Testis (tissue), 3 donors: ENCODE results near the gene QPRT. TPM values are rescaled to one million over a fixed set of nuclear protein-coding genes. Genes with fewer than 3 reads are reported as not detected.

ENCODE experiments used
- DNase-seq: peaks from one replicate; pipeline ENCODE4 v3.0.0-alpha.2; 2019
- H3K27ac ChIP-seq, 2 donors: fragments of 200-600 bp; sonication (generic); one replicate each; pipeline ENCODE4 v1.5.1; 2019
- H3K27me3 ChIP-seq: fragments of 200-600 bp; sonication (generic); one replicate; pipeline ENCODE4 v1.5.1; 2019
- H3K36me3 ChIP-seq: fragments of 200-600 bp; sonication (generic); one replicate; pipeline ENCODE4 v1.5.1; 2017; ENCODE audit warnings: low read depth; ENCODE audit errors: missing control alignments
- H3K4me1 ChIP-seq: fragments of 200-600 bp; sonication (generic); one replicate; pipeline ENCODE4 v1.5.1; 2019
- H3K4me3 ChIP-seq, 2 donors: fragments of 200-600 bp; sonication (generic); one replicate each; pipeline ENCODE4 v1.5.1; 2017 to 2019
- H3K9me3 ChIP-seq: fragments of 200-600 bp; sonication (generic); one replicate; pipeline ENCODE4 v1.5.1; 2017
- POLR2A ChIP-seq: fragments of 450-650 bp; IDR thresholded peaks from one replicate; pipeline ENCODE4 v1.6.1; 2017; ENCODE audit warnings: antibody characterized with exemption, mild to moderate bottlenecking, moderate library complexity
- WGBS, 2 donors: methylation state at CpG; one replicate each; pipeline ENCODE4 v1.1.5; 2018; 5-methylcytosine and 5-hydroxymethylcytosine counted together
- intact Hi-C: fragments of 100-400 bp; cut with DNase I; formaldehyde crosslinking; loops from one replicate; pipeline ENCODE4 v1.15.1; 2023; ENCODE audit warnings: low total_unique reads
- polyA plus RNA-seq: library from polyadenylated mRNA; stranded (reverse); fragments of 350-450 nt; fragmentation: Illumina TruSeq; extraction: RNeasy Lipid Tissue Mini Kit (QIAGEN cat#74804); gene quantifications from one replicate; pipeline ENCODE4 v1.2.3, GENCODE V29; 2014; ENCODE audit warnings: low read depth, low replicate concordance; ENCODE audit not compliant: insufficient read depth
- total RNA-seq, 2 donors: library from RNA; depleted of rRNA; stranded (reverse); fragments of >200 nt; gene quantifications; one replicate each; pipeline ENCODE4 v1.2.3, GENCODE V29; 2016
- TF ChIP-seq, protein P1 (sequence below), 3 experiments: fragments of 450-650 bp in 2 of 3; fragments of 200-600 bp in 1 of 3; sonication (generic) in 1 of 3; IDR thresholded peaks; one replicate each; pipeline ENCODE4 v1.5.1; 2016 to 2019; ENCODE audit warnings: antibody characterized with exemption in 3 of 3, mild to moderate bottlenecking in 2 of 3, moderate library complexity in 1 of 3

Gene QPRT
- total and polyA plus RNA-seq, 3 donors from 2014 or later: 4.3 to 13.6 (median 7.6) TPM

DNA sequence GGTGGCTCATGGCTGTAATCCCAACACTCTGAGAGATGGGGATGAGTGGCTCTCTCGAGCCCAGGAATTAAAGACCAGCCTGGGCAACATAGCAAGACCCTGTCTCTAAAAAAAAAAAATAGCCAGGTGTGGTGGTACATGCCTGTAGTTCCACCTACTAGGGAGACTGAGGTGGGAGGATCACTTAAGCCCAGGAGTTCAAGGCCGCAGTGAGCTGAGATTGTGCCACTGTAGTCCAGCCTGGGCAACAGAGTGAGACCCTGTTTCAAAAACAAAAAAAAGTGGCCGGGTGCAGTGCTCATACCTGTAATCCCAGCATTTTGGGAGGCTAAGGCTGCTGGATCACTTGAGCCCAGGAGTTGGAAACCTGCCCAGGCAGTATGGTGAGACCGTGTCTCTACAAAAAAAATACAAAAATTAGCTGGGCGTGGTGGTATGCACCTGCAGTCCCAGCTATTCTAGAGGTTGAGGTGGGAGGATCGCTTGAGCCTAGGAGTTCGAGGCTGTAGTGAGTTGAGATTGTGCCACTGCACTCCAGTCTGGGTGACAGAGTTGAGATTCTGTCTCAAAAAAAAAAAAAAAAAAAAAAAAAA lies 63.8 kb downstream of the QPRT start:
- WGBS, 2 donors: 86% methylated on average over 7 of the region's 7 CpGs

DNA sequence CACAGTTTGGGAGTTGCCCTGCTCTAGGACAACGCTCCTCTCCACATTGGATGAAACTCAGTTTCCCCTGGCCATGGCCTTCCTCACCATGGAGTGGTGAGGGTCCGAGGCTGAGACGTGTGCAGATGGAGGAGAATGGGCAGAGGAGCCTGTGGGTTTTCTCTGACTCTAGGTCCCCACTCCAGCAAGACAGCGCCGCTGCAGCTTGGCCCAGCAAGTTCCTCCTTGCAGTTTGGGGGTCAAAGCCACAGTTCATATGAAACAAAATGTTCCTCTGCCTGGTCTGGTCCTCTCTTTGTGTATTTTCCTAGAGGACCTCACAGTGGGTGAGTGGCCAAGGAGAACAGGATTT lies 64.5 kb downstream of the QPRT start:
- WGBS, 2 donors: 87 to 91% methylated on average over 5 of the region's 5 CpGs

More for the DNA sequence above, 63.8 kb downstream of the QPRT start:
- H3K27me3 ChIP-seq: no peaks in the 10 kb centered on the region
- no peak for DNase-seq
- H3K4me3 ChIP-seq: no peak overlapping the region
- no peaks in the 10 kb centered on the region for H3K36me3 ChIP-seq
- no peak overlapping the region for H3K27ac ChIP-seq
- TF ChIP-seq, protein P1, sequence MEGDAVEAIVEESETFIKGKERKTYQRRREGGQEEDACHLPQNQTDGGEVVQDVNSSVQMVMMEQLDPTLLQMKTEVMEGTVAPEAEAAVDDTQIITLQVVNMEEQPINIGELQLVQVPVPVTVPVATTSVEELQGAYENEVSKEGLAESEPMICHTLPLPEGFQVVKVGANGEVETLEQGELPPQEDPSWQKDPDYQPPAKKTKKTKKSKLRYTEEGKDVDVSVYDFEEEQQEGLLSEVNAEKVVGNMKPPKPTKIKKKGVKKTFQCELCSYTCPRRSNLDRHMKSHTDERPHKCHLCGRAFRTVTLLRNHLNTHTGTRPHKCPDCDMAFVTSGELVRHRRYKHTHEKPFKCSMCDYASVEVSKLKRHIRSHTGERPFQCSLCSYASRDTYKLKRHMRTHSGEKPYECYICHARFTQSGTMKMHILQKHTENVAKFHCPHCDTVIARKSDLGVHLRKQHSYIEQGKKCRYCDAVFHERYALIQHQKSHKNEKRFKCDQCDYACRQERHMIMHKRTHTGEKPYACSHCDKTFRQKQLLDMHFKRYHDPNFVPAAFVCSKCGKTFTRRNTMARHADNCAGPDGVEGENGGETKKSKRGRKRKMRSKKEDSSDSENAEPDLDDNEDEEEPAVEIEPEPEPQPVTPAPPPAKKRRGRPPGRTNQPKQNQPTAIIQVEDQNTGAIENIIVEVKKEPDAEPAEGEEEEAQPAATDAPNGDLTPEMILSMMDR (IDR thresholded peaks at IDR 0.05): no peak
- TF ChIP-seq POLR2A: no peak
- intact Hi-C loops: no loop called here
- H3K9me3 ChIP-seq: no peaks in the 10 kb centered on the region
- H3K4me1 ChIP-seq: no peaks in the 10 kb centered on the region

DNA sequence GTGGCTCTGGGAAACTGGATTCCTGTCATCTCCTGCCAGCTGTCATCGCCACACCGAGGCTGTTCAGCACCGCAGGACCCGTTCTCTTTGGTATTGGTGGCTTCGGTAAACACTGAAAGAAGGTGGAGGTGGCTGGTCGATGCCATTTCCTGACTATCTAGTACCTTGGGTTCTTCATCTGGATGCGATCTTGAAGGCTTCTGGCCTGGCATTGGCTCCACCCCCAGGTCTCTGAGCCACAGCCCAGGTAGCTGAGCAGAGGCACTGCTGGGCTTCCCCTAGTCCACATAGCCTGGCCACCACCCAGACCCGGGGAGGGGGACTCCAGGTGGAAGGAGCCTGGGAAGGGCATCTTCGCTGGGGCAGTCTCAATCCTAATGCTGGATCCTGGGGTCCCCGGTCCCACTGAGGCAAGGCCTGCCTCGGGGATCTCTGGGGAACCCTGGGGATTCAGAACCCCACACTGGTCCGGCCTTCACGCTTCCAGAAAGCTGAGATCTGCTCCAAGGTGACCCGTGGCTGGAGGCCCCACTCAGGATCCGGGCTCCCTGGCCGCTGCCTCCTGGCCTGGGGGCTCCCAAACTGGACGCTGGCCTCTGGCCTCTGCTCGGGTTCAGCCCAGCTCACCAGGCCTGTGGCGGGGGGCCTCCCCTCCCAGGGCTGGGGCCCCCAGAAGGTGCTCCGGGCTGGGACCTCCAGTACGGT lies 65.0 kb downstream of the QPRT start:
- TF ChIP-seq, protein P1 (IDR thresholded peaks at IDR 0.05): no peak
- no peak for TF ChIP-seq POLR2A
- WGBS, 2 donors: 85 to 93% methylated on average over 6 to 20 of the region's 21 CpGs
- DNase-seq: no peak
- no peak overlapping the region for H3K27ac ChIP-seq
- H3K9me3 ChIP-seq: no peaks in the 10 kb centered on the region
- intact Hi-C loops: no loop called here
- no peaks in the 10 kb centered on the region for H3K36me3 ChIP-seq
- H3K27me3 ChIP-seq: no peaks in the 10 kb centered on the region
- H3K4me1 ChIP-seq: no peaks in the 10 kb centered on the region
- no peak overlapping the region for H3K4me3 ChIP-seq

More for the DNA sequence above, 64.5 kb downstream of the QPRT start:
- Histone ChIP-seq H3K9me3 (no peaks in the 10 kb centered on the region), H3K27me3 (no peaks in the 10 kb centered on the region), H3K4me3 (no peak overlapping the region), H3K4me1 (no peaks in the 10 kb centered on the region), H3K36me3 (no peaks in the 10 kb centered on the region), H3K27ac (no peak overlapping the region)
- no peak for DNase-seq
- intact Hi-C loops: no loop called here
- TF ChIP-seq, protein P1 (IDR thresholded peaks at IDR 0.05): no peak
- no peak for TF ChIP-seq POLR2A

DNA sequence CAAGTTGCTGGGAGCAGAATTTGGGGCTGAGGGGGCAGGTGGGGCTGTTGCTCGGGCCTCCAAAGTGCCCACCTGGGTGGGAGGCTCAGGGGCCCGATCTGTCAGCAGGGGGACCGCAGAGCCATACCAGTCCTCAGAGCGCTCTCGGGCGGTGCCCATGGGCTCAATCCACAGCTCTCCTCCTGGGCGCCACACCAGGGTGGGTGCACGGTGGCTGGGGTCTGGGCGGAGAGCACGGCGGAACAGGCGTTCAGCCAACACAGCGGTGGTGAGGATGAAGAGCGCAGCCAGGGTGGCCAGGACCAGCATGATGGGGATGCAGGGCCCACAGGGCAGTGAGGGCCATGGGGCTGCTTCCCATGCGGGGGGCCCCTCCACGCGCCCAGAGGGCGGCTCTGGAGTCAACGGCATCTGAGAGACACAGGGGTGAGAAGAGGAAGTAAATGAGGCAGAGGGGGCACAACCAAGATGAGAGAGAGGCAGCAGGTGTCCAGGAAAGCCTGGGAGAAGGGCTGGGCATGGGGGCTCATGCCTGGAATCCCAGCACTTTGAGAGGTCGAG lies 65.6 kb downstream of the QPRT start:
- no peak overlapping the region for H3K4me3 ChIP-seq
- TF ChIP-seq POLR2A: no peak
- TF ChIP-seq, protein P1 (IDR thresholded peaks at IDR 0.05): no peak

More for the DNA sequence above, 65.6 kb downstream of the QPRT start:
- Histone ChIP-seq H3K27ac (no peak overlapping the region), H3K27me3 (no peaks in the 10 kb centered on the region), H3K4me1 (no peaks in the 10 kb centered on the region), H3K36me3 (no peaks in the 10 kb centered on the region), H3K9me3 (no peaks in the 10 kb centered on the region)
- no peak for DNase-seq
- intact Hi-C loops: no loop called here
- WGBS, 2 donors: 84 to 85% methylated on average over 6 to 20 of the region's 20 CpGs
